Measurements from ENCODE around the gene RICTOR.

Gene RICTOR

GRCh38 chr5:39115644-39116343 lies 41.6 kb upstream of the RICTOR start:
- DNase-seq (ENCODE audit: insufficient read length, low spot score) (no peak), FAIRE-seq (no peak)
- TF ChIP-seq PAX5 (IDR thresholded peaks at IDR 0.05; ENCODE audit: insufficient read depth, low read length, severe bottlenecking) (no peak), POLR2AphosphoS5 (IDR thresholded peaks at IDR 0.05; ENCODE audit: low read depth, low read length) (no peak), SPI1 (IDR thresholded peaks at IDR 0.05; ENCODE audit: low read depth, low read length) (no peak), POU2F2 (IDR thresholded peaks at IDR 0.05; ENCODE audit: low read depth, low read length) (no peak), POLR2A (IDR thresholded peaks at IDR 0.05; ENCODE audit: low read depth, low read length) (no peak), TAF1 (IDR thresholded peaks at IDR 0.05; ENCODE audit: low read depth, low read length) (no peak)

- DNase-seq (ENCODE audit: insufficient read length, low spot score), result no peak
- no peak for TF ChIP-seq POU2F2 (IDR thresholded peaks at IDR 0.05; ENCODE audit: low read depth, low read length)
- no peak for TF ChIP-seq POLR2AphosphoS5 (IDR thresholded peaks at IDR 0.05; ENCODE audit: low read depth, low read length)
- TF ChIP-seq POLR2A (IDR thresholded peaks at IDR 0.05; ENCODE audit: low read depth, low read length), result no peak
- no peak for TF ChIP-seq PAX5 (IDR thresholded peaks at IDR 0.05; ENCODE audit: insufficient read depth, low read length, severe bottlenecking)
- TF ChIP-seq TAF1 (IDR thresholded peaks at IDR 0.05; ENCODE audit: low read depth, low read length), result no peak
- no peak for TF ChIP-seq SPI1 (IDR thresholded peaks at IDR 0.05; ENCODE audit: low read depth, low read length)
- FAIRE-seq, result no peak
Observed at GRCh38 chr5:39114155-39114554, 40.0 kb upstream of the RICTOR start.

GRCh38 chr5:39113354-39113953 lies 39.3 kb upstream of the RICTOR start:
- TF ChIP-seq PAX5 (IDR thresholded peaks at IDR 0.05; ENCODE audit: insufficient read depth, low read length, severe bottlenecking) (no peak), POLR2A (IDR thresholded peaks at IDR 0.05; ENCODE audit: low read depth, low read length) (no peak), POU2F2 (IDR thresholded peaks at IDR 0.05; ENCODE audit: low read depth, low read length) (no peak), SPI1 (IDR thresholded peaks at IDR 0.05; ENCODE audit: low read depth, low read length) (no peak), POLR2AphosphoS5 (IDR thresholded peaks at IDR 0.05; ENCODE audit: low read depth, low read length) (no peak), TAF1 (IDR thresholded peaks at IDR 0.05; ENCODE audit: low read depth, low read length) (no peak)
- no peak for DNase-seq (ENCODE audit: insufficient read length, low spot score)
- FAIRE-seq, result no peak

- FAIRE-seq, result peak; percentile 20
- TF ChIP-seq POLR2A (IDR thresholded peaks at IDR 0.05; ENCODE audit: low read depth, low read length) (no peak), POLR2AphosphoS5 (IDR thresholded peaks at IDR 0.05; ENCODE audit: low read depth, low read length) (no peak), TAF1 (IDR thresholded peaks at IDR 0.05; ENCODE audit: low read depth, low read length) (no peak), SPI1 (IDR thresholded peaks at IDR 0.05; ENCODE audit: low read depth, low read length) (no peak), POU2F2 (IDR thresholded peaks at IDR 0.05; ENCODE audit: low read depth, low read length) (no peak)
- DNase-seq (ENCODE audit: insufficient read length, low spot score), result no peak
Observed at GRCh38 chr5:39109606-39110005, 35.4 kb upstream of the RICTOR start.

- no peak for DNase-seq (ENCODE audit: insufficient read length, low spot score)
- TF ChIP-seq PAX5 (IDR thresholded peaks at IDR 0.05; ENCODE audit: insufficient read depth, low read length, severe bottlenecking), result no peak
- TF ChIP-seq TAF1 (IDR thresholded peaks at IDR 0.05; ENCODE audit: low read depth, low read length), result no peak
- no peak for TF ChIP-seq POLR2AphosphoS5 (IDR thresholded peaks at IDR 0.05; ENCODE audit: low read depth, low read length)
- TF ChIP-seq SPI1 (IDR thresholded peaks at IDR 0.05; ENCODE audit: low read depth, low read length), result no peak
- no peak for TF ChIP-seq POLR2A (IDR thresholded peaks at IDR 0.05; ENCODE audit: low read depth, low read length)
- TF ChIP-seq POU2F2 (IDR thresholded peaks at IDR 0.05; ENCODE audit: low read depth, low read length), result no peak
- FAIRE-seq, result no peak
Observed at GRCh38 chr5:39108987-39109386, 34.8 kb upstream of the RICTOR start.

GRCh38 chr5:39107350-39107749 lies 33.2 kb upstream of the RICTOR start:
- FAIRE-seq, result no peak
- DNase-seq (ENCODE audit: insufficient read length, low spot score), result no peak
- no peak for TF ChIP-seq SPI1 (IDR thresholded peaks at IDR 0.05; ENCODE audit: low read depth, low read length)
- TF ChIP-seq PAX5 (IDR thresholded peaks at IDR 0.05; ENCODE audit: insufficient read depth, low read length, severe bottlenecking), result no peak
- no peak for TF ChIP-seq POLR2AphosphoS5 (IDR thresholded peaks at IDR 0.05; ENCODE audit: low read depth, low read length)
- TF ChIP-seq POU2F2 (IDR thresholded peaks at IDR 0.05; ENCODE audit: low read depth, low read length), result no peak

- FAIRE-seq, result no peak
Observed at GRCh38 chr5:39106322-39106721, 32.1 kb upstream of the RICTOR start.

GRCh38 chr5:39104221-39104620 lies 30.0 kb upstream of the RICTOR start:
- FAIRE-seq (no peak), DNase-seq (ENCODE audit: insufficient read length, low spot score) (no peak)
- TF ChIP-seq SPI1 (IDR thresholded peaks at IDR 0.05; ENCODE audit: low read depth, low read length) (no peak), POLR2AphosphoS5 (IDR thresholded peaks at IDR 0.05; ENCODE audit: low read depth, low read length) (no peak), TAF1 (IDR thresholded peaks at IDR 0.05; ENCODE audit: low read depth, low read length) (no peak)

More at GRCh38 chr5:39106322-39106721, 32.1 kb upstream of the RICTOR start:
- DNase-seq (ENCODE audit: insufficient read length, low spot score), result no peak
- TF ChIP-seq PAX5 (IDR thresholded peaks at IDR 0.05; ENCODE audit: insufficient read depth, low read length, severe bottlenecking), result no peak
- no peak for TF ChIP-seq TAF1 (IDR thresholded peaks at IDR 0.05; ENCODE audit: low read depth, low read length)
- no peak for TF ChIP-seq SPI1 (IDR thresholded peaks at IDR 0.05; ENCODE audit: low read depth, low read length)
- no peak for TF ChIP-seq POLR2A (IDR thresholded peaks at IDR 0.05; ENCODE audit: low read depth, low read length)
- TF ChIP-seq POLR2AphosphoS5 (IDR thresholded peaks at IDR 0.05; ENCODE audit: low read depth, low read length), result no peak
- no peak for TF ChIP-seq POU2F2 (IDR thresholded peaks at IDR 0.05; ENCODE audit: low read depth, low read length)

GRCh38 chr5:39102684-39103155 lies 28.5 kb upstream of the RICTOR start:
- FAIRE-seq, result no peak
- TF ChIP-seq PAX5 (IDR thresholded peaks at IDR 0.05; ENCODE audit: insufficient read depth, low read length, severe bottlenecking) (no peak), POLR2AphosphoS5 (IDR thresholded peaks at IDR 0.05; ENCODE audit: low read depth, low read length) (no peak), TAF1 (IDR thresholded peaks at IDR 0.05; ENCODE audit: low read depth, low read length) (no peak), SPI1 (IDR thresholded peaks at IDR 0.05; ENCODE audit: low read depth, low read length) (no peak), POLR2A (IDR thresholded peaks at IDR 0.05; ENCODE audit: low read depth, low read length) (no peak), POU2F2 (IDR thresholded peaks at IDR 0.05; ENCODE audit: low read depth, low read length) (no peak)
- no peak for DNase-seq (ENCODE audit: insufficient read length, low spot score)
